ENCODE results near the gene LPAR1.

Gene LPAR1

GRCh38 chr9:111036946-111037345, 1.3 kb downstream of the LPAR1 start:
- ATAC-seq: peak; percentile 48

GRCh38 chr9:111036429-111036789, 1.9 kb downstream of the LPAR1 start:
- ATAC-seq: peak; percentile 81
- TF ChIP-seq ISL1 (CRISPR knock-in tag; IDR thresholded peaks at IDR 0.05): no peak
- no peak for TF ChIP-seq ZFP30 (CRISPR knock-in tag; IDR thresholded peaks at IDR 0.05)
- TF ChIP-seq POU6F1 (CRISPR knock-in tag; IDR thresholded peaks at IDR 0.05; ENCODE audit: borderline replicate concordance, low read depth): no peak
- no peak for TF ChIP-seq ZNF70 (CRISPR knock-in tag; IDR thresholded peaks at IDR 0.05)
- no peak for TF ChIP-seq ARNTL (CRISPR knock-in tag; IDR thresholded peaks at IDR 0.05; ENCODE audit: borderline replicate concordance, low read depth)
- no peak for TF ChIP-seq ZNF8 (CRISPR knock-in tag; IDR thresholded peaks at IDR 0.05)
- TF ChIP-seq SNAI2 (CRISPR knock-in tag; IDR thresholded peaks at IDR 0.05): no peak
- no peak for TF ChIP-seq TSHZ2 (CRISPR knock-in tag; IDR thresholded peaks at IDR 0.05)

More at GRCh38 chr9:111036946-111037345, 1.3 kb downstream of the LPAR1 start:
- TF ChIP-seq BACH2 (CRISPR knock-in tag; IDR thresholded peaks at IDR 0.05; ENCODE audit: borderline replicate concordance) (no peak), CSRNP3 (CRISPR knock-in tag; IDR thresholded peaks at IDR 0.05) (no peak), CREB5 (CRISPR knock-in tag; IDR thresholded peaks at IDR 0.05; ENCODE audit: low read depth) (no peak), ESRRG (CRISPR knock-in tag; IDR thresholded peaks at IDR 0.05) (no peak), RARB (CRISPR knock-in tag; IDR thresholded peaks at IDR 0.05) (no peak), ZNF70 (CRISPR knock-in tag; IDR thresholded peaks at IDR 0.05) (no peak), ZNF8 (CRISPR knock-in tag; IDR thresholded peaks at IDR 0.05) (no peak)

GRCh38 chr9:111035543-111036428, 2.5 kb downstream of the LPAR1 start:
- ATAC-seq: no peak
- TF ChIP-seq ARNTL (CRISPR knock-in tag; IDR thresholded peaks at IDR 0.05; ENCODE audit: borderline replicate concordance, low read depth) (no peak), GLIS3 (CRISPR knock-in tag; IDR thresholded peaks at IDR 0.05) (no peak), ZNF8 (CRISPR knock-in tag; IDR thresholded peaks at IDR 0.05) (no peak), ZFP3 (CRISPR knock-in tag; IDR thresholded peaks at IDR 0.05) (no peak), TCF4 (CRISPR knock-in tag; IDR thresholded peaks at IDR 0.05; ENCODE audit: borderline replicate concordance) (no peak), ZC3H10 (CRISPR knock-in tag; IDR thresholded peaks at IDR 0.05) (no peak), SNAI2 (CRISPR knock-in tag; IDR thresholded peaks at IDR 0.05) (no peak), TSHZ2 (CRISPR knock-in tag; IDR thresholded peaks at IDR 0.05) (no peak), RARB (CRISPR knock-in tag; IDR thresholded peaks at IDR 0.05) (no peak), PATZ1 (CRISPR knock-in tag; IDR thresholded peaks at IDR 0.05; ENCODE audit: borderline replicate concordance) (no peak), POU6F1 (CRISPR knock-in tag; IDR thresholded peaks at IDR 0.05; ENCODE audit: borderline replicate concordance, low read depth) (no peak), BACH2 (CRISPR knock-in tag; IDR thresholded peaks at IDR 0.05; ENCODE audit: borderline replicate concordance) (no peak), ZNF565 (CRISPR knock-in tag; conservative IDR thresholded peaks at IDR 0.05; ENCODE audit: low read depth) (no peak), PPARA (CRISPR knock-in tag; IDR thresholded peaks at IDR 0.05; ENCODE audit: borderline replicate concordance) (no peak)
